Spleen (tissue), 11 donors: ENCODE measurements around the gene EIF5B. TPM values are rescaled to one million over a fixed set of nuclear protein-coding genes. Genes with fewer than 3 reads are reported as not detected.
"Not testable (repeated sequence)": the region's sequence is repeated elsewhere in the genome, so short reads cannot be mapped to it uniquely, and the experiment has no call there.

Experiments used
- DNase-seq: peaks from one replicate; pipeline ENCODE4 v3.0.0-alpha.2; 2020
- H3K27ac ChIP-seq, 8 donors: fragments of 200-600 bp; sonication (generic) in 7 of 8; 1 replicate in 4 of 8; 2 replicates in 4 of 8; pipeline versions ENCODE4 v1.5.0 to v1.8.0; 2016 to 2021; ENCODE audit warnings: inconsistent platforms in 4 of 8, mild to moderate bottlenecking in 4 of 8, moderate library complexity in 1 of 8
- H3K27me3 ChIP-seq, 7 donors: fragments of 200-600 bp; sonication (generic) in 6 of 7; replicated peaks in 1 of 7; 1 replicate in 4 of 7; 2 replicates in 3 of 7; pipeline versions ENCODE4 v1.5.0 to v1.8.0; 2016 to 2021; ENCODE audit warnings: inconsistent platforms in 3 of 7, mild to moderate bottlenecking in 1 of 7
- H3K36me3 ChIP-seq, 6 donors: fragments of 200-600 bp; sonication (generic) in 5 of 6; 1 replicate in 4 of 6; 2 replicates in 2 of 6; pipeline versions ENCODE4 v1.5.0 to v1.8.0; 2016 to 2021; ENCODE audit warnings: inconsistent platforms in 2 of 6
- H3K4me1 ChIP-seq, 6 donors: fragments of 200-600 bp; sonication (generic) in 5 of 6; 1 replicate in 3 of 6; 2 replicates in 3 of 6; pipeline versions ENCODE4 v1.5.0 to v1.8.0; 2016 to 2021; ENCODE audit warnings: inconsistent platforms in 3 of 6
- H3K4me3 ChIP-seq, 8 donors: fragments of 200-600 bp; sonication (generic) in 7 of 8; 1 replicate in 4 of 8; 2 replicates in 4 of 8; pipeline versions ENCODE4 v1.5.0 to v1.8.0; 2016 to 2021; ENCODE audit warnings: inconsistent platforms in 4 of 8, mild to moderate bottlenecking in 4 of 8, moderate library complexity in 2 of 8
- H3K9me3 ChIP-seq, 8 donors: fragments of 200-600 bp; sonication (generic) in 7 of 8; 1 replicate in 4 of 8; 2 replicates in 4 of 8; pipeline versions ENCODE4 v1.5.0 to v1.8.0; 2016 to 2021; ENCODE audit warnings: inconsistent platforms in 4 of 8
- CTCF ChIP-seq, 11 experiments: fragments of 200-600 bp in 7 of 11; fragments of 450-650 bp in 4 of 11; sonication (generic) in 4 of 11; IDR thresholded peaks in 8 of 11; conservative IDR thresholded peaks in 3 of 11; 1 replicate in 7 of 11; 2 replicates in 4 of 11; pipeline versions ENCODE4 v1.4.0 to v1.8.0; 2016 to 2021; ENCODE audit warnings: antibody characterized with exemption in 11 of 11, inconsistent platforms in 4 of 11, mild to moderate bottlenecking in 1 of 11
- POLR2A ChIP-seq, 3 donors: fragments of 450-650 bp; IDR thresholded peaks; one replicate each; pipeline ENCODE4 v1.5.1; 2017; ENCODE audit warnings: antibody characterized with exemption in 3 of 3, mild to moderate bottlenecking in 1 of 3
- POLR2AphosphoS5 ChIP-seq, 3 donors: sonication (generic); formaldehyde crosslinking; IDR thresholded peaks; one replicate each; pipeline ENCODE4 v1.5.1; 2017; ENCODE audit warnings: antibody characterized with exemption in 3 of 3
- WGBS, 5 donors: extraction: QIAGEN DNeasy Blood & Tissue Kit in 3 of 5; methylation state at CpG; one replicate each; pipeline versions ENCODE4 v1.1.5 to v1.1.7; 2013 to 2018; 5-methylcytosine and 5-hydroxymethylcytosine counted together
- intact Hi-C: fragments of 100-400 bp; cut with DNase I; formaldehyde crosslinking; loops from one replicate; pipeline ENCODE4 v1.15.0; 2023; ENCODE audit warnings: low total_unique reads
- polyA plus RNA-seq, 3 donors: library from polyadenylated mRNA; stranded (reverse); fragments of 200-250 nt; gene quantifications; one replicate each; pipeline ENCODE4 v1.2.1, GENCODE V29; 2013
- total RNA-seq, 7 donors: library from RNA; depleted of rRNA in 3 of 7; stranded (reverse); fragments of >200 nt in 3 of 7; fragmentation: NEBNext Ultra II Directional in 4 of 7; extraction: Animal tissue kit (Norgen Biotek cat#: 25700) in 4 of 7; gene quantifications; one replicate each; pipeline versions ENCODE4 v1.1.0 to v1.2.1, GENCODE V29; 2016 to 2021
- donor health status: healthy with polysubstance abuse.
- donor health status: DM: no; HTN: no; CAD: no; lungs with moderate emphysema.
- donor health status: DM: no; HTN: no; CAD: no.
- donor health status: Bipolar disorder and iron deficiency.
- donor health status: healthy.
- donor health status: DM: no; HTN: no; CAD: no.
- donor health status: DM: yes; HTN: yes; CAD: no.

EIF5B gene
- total and polyA plus RNA-seq, 10 donors = 14.6 to 49.5 (median 31.6) TPM

DNA sequence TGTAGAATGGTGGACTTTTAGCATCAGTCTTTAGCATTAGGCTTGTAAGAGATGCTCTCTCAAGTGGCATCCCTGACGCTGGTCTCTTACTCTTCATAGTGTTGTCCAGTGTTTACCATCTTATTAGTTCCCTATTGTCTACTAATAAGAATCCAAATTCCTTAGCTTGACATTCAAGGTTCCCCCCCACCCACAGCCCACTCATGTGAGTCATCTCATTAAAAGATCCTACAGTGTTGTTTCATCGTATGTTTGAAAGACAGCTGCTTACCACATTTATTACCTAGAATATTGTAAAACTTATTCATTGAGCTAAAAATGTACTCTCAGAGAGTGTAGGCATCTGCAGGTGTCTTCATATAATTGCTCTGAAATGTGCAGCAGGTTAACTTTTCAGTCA is 28.5 kb downstream of the EIF5B start:
- Histone ChIP-seq H3K9me3 (no peaks in the 10 kb centered on the region), H3K4me3 (no peak overlapping the region), H3K4me1 (no peaks in the 10 kb centered on the region), H3K27me3 (no peaks in the 10 kb centered on the region), H3K36me3 (peaks cover 0 to 100% (median 72%) of the 10 kb centered on the region in 6 donors), H3K27ac (no peak overlapping the region)
- no peak for DNase-seq
- WGBS, 5 donors = 42 to 83% (median 75%) methylated on average over 2 of the region's 2 CpGs
- intact Hi-C loops = no loop called here
- TF ChIP-seq POLR2AphosphoS5 (IDR thresholded peaks at IDR 0.05) (no peak), CTCF (IDR thresholded peaks at IDR 0.05 in 8 of 11, conservative IDR thresholded peaks at IDR 0.05 in 3 of 11) (no peak), POLR2A (IDR thresholded peaks at IDR 0.05) (no peak)

GRCh38 chr2:99368854-99369253 is 31.7 kb downstream of the EIF5B start:
- H3K4me3 ChIP-seq, H3K9me3 ChIP-seq, DNase-seq, H3K4me1 ChIP-seq, H3K27me3 ChIP-seq, intact Hi-C loops, H3K27ac ChIP-seq: not testable (repeated sequence)
- peaks cover 4 to 100% (median 83%) of the 10 kb centered on the region in 6 donors for H3K36me3 ChIP-seq
- 96 to 99% (median 98%) methylated on average over 5 of the region's 5 CpGs for WGBS, 5 donors

GRCh38 chr2:99373144-99373543 is 36.0 kb downstream of the EIF5B start:
- no peak overlapping the region for H3K27ac ChIP-seq
- TF ChIP-seq CTCF (IDR thresholded peaks at IDR 0.05 in 8 of 11, conservative IDR thresholded peaks at IDR 0.05 in 3 of 11) (no peak), POLR2A (IDR thresholded peaks at IDR 0.05) (no peak), POLR2AphosphoS5 (IDR thresholded peaks at IDR 0.05) (no peak)
- no peaks in the 10 kb centered on the region for H3K4me1 ChIP-seq
- 95 to 99% (median 98%) methylated on average over 4 of the region's 4 CpGs for WGBS, 5 donors
- intact Hi-C loops = no loop called here
- no peak overlapping the region for H3K4me3 ChIP-seq
- H3K27me3 ChIP-seq = no peaks in the 10 kb centered on the region
- H3K9me3 ChIP-seq = peaks cover 0 to 16% (median 12%) of the 10 kb centered on the region in 8 donors
- H3K36me3 ChIP-seq = peaks cover 8 to 100% (median 87%) of the 10 kb centered on the region in 6 donors
- no peak for DNase-seq

GRCh38 chr2:99374747-99375146 is 37.6 kb downstream of the EIF5B start:
- no peak overlapping the region for H3K27ac ChIP-seq
- peaks cover 8 to 100% (median 81%) of the 10 kb centered on the region in 6 donors for H3K36me3 ChIP-seq
- H3K9me3 ChIP-seq = peaks cover 0 to 16% (median 12%) of the 10 kb centered on the region in 8 donors
- no peaks in the 10 kb centered on the region for H3K27me3 ChIP-seq
- no peak for DNase-seq
- no peaks in the 10 kb centered on the region for H3K4me1 ChIP-seq
- H3K4me3 ChIP-seq = no peak overlapping the region
- TF ChIP-seq CTCF (IDR thresholded peaks at IDR 0.05 in 8 of 11, conservative IDR thresholded peaks at IDR 0.05 in 3 of 11) = no peak
- no peak for TF ChIP-seq POLR2AphosphoS5 (IDR thresholded peaks at IDR 0.05)
- intact Hi-C loops = no loop called here
